ENCODE measurements around the gene BLOC1S6. TPM values are rescaled to one million over a fixed set of nuclear protein-coding genes. Genes with fewer than 3 reads are reported as not detected.
"Not testable (repeated sequence)": the region's sequence is repeated elsewhere in the genome, so short reads cannot be mapped to it uniquely, and the experiment has no call there.

The BLOC1S6 gene
- total RNA-seq, 2 experiments from 2014 or later = 40.1 to 40.6 TPM

GRCh38 chr15:45635763-45636292 lies 48.6 kb downstream of the BLOC1S6 start:
- no peaks in the 10 kb centered on the region for H3K9me3 Mint-ChIP-seq
- H3K4me1 Mint-ChIP-seq = peaks cover 37% of the 10 kb centered on the region

GRCh38 chr15:45637141-45637540 lies 50.0 kb downstream of the BLOC1S6 start:
- ATAC-seq (ENCODE audit: low read depth) (no peak), DNase-seq (no peak)
- Mint-ChIP-seq H3K9me3 (no peaks in the 10 kb centered on the region), H3K27me3 (no peaks in the 10 kb centered on the region), H3K4me1 (peaks cover 40% of the 10 kb centered on the region), H3K36me3 (peaks cover 32% of the 10 kb centered on the region), H3K4me3 (peak overlapping the region; percentile 87), H3K27ac (peak overlapping the region; percentile 97)
- POLR2A ChIA-PET = interaction anchor here (1.0 to 1.7 kb wide), 4 partner anchors 21 to 235 kb away, joined by 3 to 17 read pairs (median 4); partner anchors contain the start of gene BLOC1S6

More at GRCh38 chr15:45635763-45636292, 48.6 kb downstream of the BLOC1S6 start:
- peak overlapping the region; percentile 93 for H3K27ac Mint-ChIP-seq
- peak overlapping the region; percentile 96 for H3K4me3 Mint-ChIP-seq
- peaks cover 24% of the 10 kb centered on the region for H3K36me3 Mint-ChIP-seq
- POLR2A ChIA-PET = interaction anchor here (0.7 to 2.7 kb wide), 2 partner anchors 49 to 234 kb away, joined by 3 to 14 read pairs; partner anchors contain the start of gene BLOC1S6
- DNase-seq = no peak
- ATAC-seq (ENCODE audit: low read depth) = no peak
- H3K27me3 Mint-ChIP-seq = peaks cover 5% of the 10 kb centered on the region

- DNase-seq = no peak
- Mint-ChIP-seq H3K4me1 (peaks cover 40% of the 10 kb centered on the region), H3K27ac (peak overlapping the region; percentile 97), H3K9me3 (no peaks in the 10 kb centered on the region), H3K27me3 (no peaks in the 10 kb centered on the region), H3K4me3 (peak overlapping the region; percentile 87), H3K36me3 (peaks cover 35% of the 10 kb centered on the region)
- POLR2A ChIA-PET = interaction anchor here (1.0 to 1.7 kb wide), 4 partner anchors 21 to 236 kb away, joined by 3 to 17 read pairs (median 4); partner anchors contain the start of gene BLOC1S6
- peak; percentile 71 for ATAC-seq (ENCODE audit: low read depth)
Measured at GRCh38 chr15:45637552-45638033, 50.4 kb downstream of the BLOC1S6 start.

GRCh38 chr15:45640616-45641015 lies 53.4 kb downstream of the BLOC1S6 start:
- DNase-seq (no peak), ATAC-seq (ENCODE audit: low read depth) (no peak)
- Mint-ChIP-seq H3K27me3 (no peaks in the 10 kb centered on the region), H3K9me3 (no peaks in the 10 kb centered on the region), H3K4me1 (peaks cover 53% of the 10 kb centered on the region), H3K27ac (no peak overlapping the region), H3K36me3 (peaks cover 45% of the 10 kb centered on the region), H3K4me3 (no peak overlapping the region)
- POLR2A ChIA-PET = no interaction called here

GRCh38 chr15:45641374-45641781 lies 54.2 kb downstream of the BLOC1S6 start:
- POLR2A ChIA-PET = no interaction called here
- no peaks in the 10 kb centered on the region for H3K27me3 Mint-ChIP-seq
- H3K4me1 Mint-ChIP-seq = peaks cover 53% of the 10 kb centered on the region
- ATAC-seq (ENCODE audit: low read depth) (no peak), DNase-seq (no peak)
- no peaks in the 10 kb centered on the region for H3K9me3 Mint-ChIP-seq
- H3K4me3 Mint-ChIP-seq = no peak overlapping the region
- peaks cover 47% of the 10 kb centered on the region for H3K36me3 Mint-ChIP-seq
- no peak overlapping the region for H3K27ac Mint-ChIP-seq

DNA sequence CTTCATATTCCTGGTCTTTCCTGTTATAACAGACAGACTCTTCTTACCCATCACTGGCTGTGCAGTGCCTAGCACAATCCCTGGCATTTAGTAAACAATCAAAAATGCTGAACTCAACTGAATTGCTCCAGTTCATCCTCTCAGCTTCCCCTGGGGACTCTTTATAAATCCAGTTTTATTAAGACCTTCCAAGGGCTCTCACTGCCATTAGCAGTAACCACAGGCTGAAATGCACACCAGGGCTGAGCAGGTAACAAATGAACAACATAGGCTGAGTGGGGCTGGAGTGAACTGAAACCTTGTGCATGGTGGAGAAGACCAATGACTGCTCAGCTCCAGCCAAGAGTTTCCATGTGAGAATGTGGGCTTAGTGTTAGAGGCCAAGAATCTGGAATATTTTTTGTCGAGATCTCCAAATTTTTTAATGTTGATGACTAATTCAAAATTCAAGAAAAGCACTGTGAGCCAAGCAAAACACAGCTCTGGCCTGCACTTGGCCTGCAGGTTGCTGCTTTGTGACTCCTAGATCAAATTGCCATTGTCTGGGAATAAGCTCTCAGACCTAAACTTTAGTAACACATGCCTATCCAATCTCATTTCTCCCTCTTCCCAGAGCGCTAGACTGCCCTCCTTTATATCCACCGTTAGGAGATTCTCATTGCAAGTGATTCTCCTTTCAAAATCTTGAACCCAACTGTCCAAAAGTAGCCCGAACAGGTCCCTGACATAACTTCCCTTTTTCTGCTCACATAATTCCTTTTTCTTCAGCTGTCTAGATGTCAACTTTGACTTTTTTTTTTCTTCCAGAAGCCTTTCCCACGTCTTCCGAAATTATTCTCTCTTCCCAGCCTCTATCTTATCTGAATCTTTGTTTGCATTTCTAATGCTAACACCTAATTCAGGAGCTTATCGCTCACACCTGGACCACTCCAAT lies 55.1 kb downstream of the BLOC1S6 start:
- POLR2A ChIA-PET = no interaction called here

DNA sequence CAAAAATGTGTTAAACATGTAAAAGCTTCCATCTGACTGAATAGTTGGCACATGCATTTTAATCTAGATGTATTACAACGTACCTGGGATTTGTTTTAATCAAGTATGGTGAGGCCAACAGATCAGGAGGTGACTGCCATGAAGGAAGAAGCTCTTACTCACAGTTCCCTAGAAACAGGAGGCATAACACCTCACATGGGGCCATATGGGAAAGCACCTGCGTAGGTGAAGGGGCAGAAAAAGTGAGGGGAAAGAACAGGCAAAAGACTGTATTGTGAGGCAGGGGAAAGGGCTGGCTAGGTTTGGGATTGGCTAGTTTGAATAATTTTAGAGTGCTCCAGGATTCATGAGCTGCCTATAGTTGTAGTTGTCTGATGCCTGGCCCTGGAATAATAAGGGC lies 57.3 kb downstream of the BLOC1S6 start:
- Mint-ChIP-seq H3K27ac (no peak overlapping the region), H3K4me3 (no peak overlapping the region), H3K27me3 (no peaks in the 10 kb centered on the region), H3K9me3 (no peaks in the 10 kb centered on the region), H3K4me1 (peaks cover 37% of the 10 kb centered on the region), H3K36me3 (peaks cover 33% of the 10 kb centered on the region)
- no peak for DNase-seq
- ATAC-seq (ENCODE audit: low read depth) = no peak
- POLR2A ChIA-PET = no interaction called here

More for the DNA sequence above, 55.1 kb downstream of the BLOC1S6 start:
- DNase-seq (no peak), ATAC-seq (ENCODE audit: low read depth) (no peak)
- Mint-ChIP-seq H3K4me3 (no peak overlapping the region), H3K27me3 (no peaks in the 10 kb centered on the region), H3K9me3 (no peaks in the 10 kb centered on the region), H3K36me3 (peaks cover 47% of the 10 kb centered on the region), H3K4me1 (peaks cover 48% of the 10 kb centered on the region), H3K27ac (no peak overlapping the region)

DNA sequence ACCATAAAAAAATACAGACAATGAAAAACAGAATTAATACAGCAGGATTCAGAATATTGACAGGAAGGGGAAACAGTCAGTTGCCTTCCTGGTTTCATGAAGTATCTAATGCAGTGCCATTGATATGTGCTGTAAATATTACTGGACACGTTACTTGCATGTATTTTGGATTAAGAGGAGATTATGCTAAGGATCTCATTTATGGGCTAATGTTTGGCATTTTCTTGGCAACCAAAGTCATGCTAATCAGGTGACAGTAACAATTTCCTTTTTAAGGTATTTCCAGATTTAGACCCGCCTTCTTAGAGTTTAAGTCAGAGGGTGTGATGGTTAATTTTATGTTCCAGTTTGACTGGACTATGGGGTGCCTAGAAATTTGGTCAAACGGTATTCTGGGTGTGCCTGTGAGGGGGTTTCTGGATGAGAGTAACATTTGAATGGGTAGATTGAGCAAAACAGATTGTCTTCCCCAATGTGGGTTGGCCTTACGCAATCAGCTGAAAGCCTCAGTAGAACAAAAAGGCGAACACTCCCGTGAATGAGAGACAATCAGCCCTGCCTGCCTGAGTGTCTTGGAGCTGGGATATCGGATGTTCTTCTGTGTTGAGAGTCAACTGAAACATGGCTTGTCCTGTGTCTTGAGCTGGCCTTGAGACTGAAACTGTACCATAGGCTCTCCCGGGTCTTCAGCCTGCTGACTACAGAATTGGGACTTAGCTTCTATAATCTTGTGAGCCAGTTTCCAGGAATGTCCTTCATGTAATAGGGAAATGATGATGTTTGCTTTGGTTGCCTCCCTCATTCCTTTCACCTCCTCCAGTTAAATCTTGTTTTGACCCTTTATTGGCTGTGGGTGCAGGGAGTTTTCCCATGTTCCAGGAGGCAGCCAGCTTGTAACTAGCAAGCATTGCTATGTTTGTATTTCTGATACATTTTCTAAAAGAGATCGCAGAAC lies 58.1 kb downstream of the BLOC1S6 start:
- H3K36me3 Mint-ChIP-seq = peaks cover 27% of the 10 kb centered on the region
- no peak overlapping the region for H3K4me3 Mint-ChIP-seq
- H3K4me1 Mint-ChIP-seq = peaks cover 35% of the 10 kb centered on the region
- H3K9me3 Mint-ChIP-seq = no peaks in the 10 kb centered on the region
- POLR2A ChIA-PET = no interaction called here
- no peak overlapping the region for H3K27ac Mint-ChIP-seq
- H3K27me3 Mint-ChIP-seq = no peaks in the 10 kb centered on the region
- DNase-seq = no peak
- no peak for ATAC-seq (ENCODE audit: low read depth)

DNA sequence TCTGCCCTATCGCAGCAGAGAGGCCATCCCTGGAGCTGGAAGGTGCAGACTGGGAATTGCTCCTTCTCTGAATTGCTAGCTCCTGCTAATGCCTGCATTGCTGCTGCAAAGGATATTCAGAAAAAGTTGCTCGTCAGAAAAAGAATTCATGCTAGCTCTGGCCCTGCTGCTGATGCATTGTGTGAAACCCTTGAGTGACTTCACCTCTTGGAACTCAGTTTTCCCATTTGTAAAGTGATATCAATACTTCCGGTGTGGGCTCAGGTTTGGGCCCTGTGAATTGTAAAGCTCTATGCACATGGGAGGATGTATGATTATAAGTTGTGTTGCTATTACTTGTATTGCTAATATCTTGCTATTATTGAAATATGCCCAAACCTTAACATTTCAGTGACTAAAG lies 59.0 kb downstream of the BLOC1S6 start:
- Mint-ChIP-seq H3K36me3 (peaks cover 28% of the 10 kb centered on the region), H3K9me3 (no peaks in the 10 kb centered on the region), H3K4me1 (peaks cover 34% of the 10 kb centered on the region), H3K27me3 (no peaks in the 10 kb centered on the region), H3K4me3 (no peak overlapping the region), H3K27ac (no peak overlapping the region)
- no peak for DNase-seq
- POLR2A ChIA-PET = no interaction called here
- ATAC-seq (ENCODE audit: low read depth) = no peak

GRCh38 chr15:45647828-45648227 lies 60.6 kb downstream of the BLOC1S6 start:
- H3K9me3 Mint-ChIP-seq = no peaks in the 10 kb centered on the region
- ATAC-seq (ENCODE audit: low read depth) = no peak
- no peaks in the 10 kb centered on the region for H3K27me3 Mint-ChIP-seq
- no peak overlapping the region for H3K27ac Mint-ChIP-seq
- peaks cover 17% of the 10 kb centered on the region for H3K36me3 Mint-ChIP-seq
- H3K4me1 Mint-ChIP-seq = peaks cover 29% of the 10 kb centered on the region
- no peak for DNase-seq
- H3K4me3 Mint-ChIP-seq = no peak overlapping the region
- POLR2A ChIA-PET = no interaction called here

- H3K4me1 Mint-ChIP-seq = peaks cover 37% of the 10 kb centered on the region
- no peak overlapping the region for H3K27ac Mint-ChIP-seq
- peaks cover 15% of the 10 kb centered on the region for H3K36me3 Mint-ChIP-seq
- H3K9me3 Mint-ChIP-seq = no peaks in the 10 kb centered on the region
- no peak overlapping the region for H3K4me3 Mint-ChIP-seq
- no peak for DNase-seq
- ATAC-seq (ENCODE audit: low read depth) = no peak
- POLR2A ChIA-PET = no interaction called here
- H3K27me3 Mint-ChIP-seq = no peaks in the 10 kb centered on the region
Measured at GRCh38 chr15:45648521-45649200, 61.5 kb downstream of the BLOC1S6 start.

- H3K4me1 Mint-ChIP-seq = peaks cover 35% of the 10 kb centered on the region
- peaks cover 17% of the 10 kb centered on the region for H3K36me3 Mint-ChIP-seq
- DNase-seq; H3K27me3 Mint-ChIP-seq; H3K9me3 Mint-ChIP-seq; H3K4me3 Mint-ChIP-seq; ATAC-seq (ENCODE audit: low read depth); POLR2A ChIA-PET; H3K27ac Mint-ChIP-seq: not testable (repeated sequence)
Measured at GRCh38 chr15:45650007-45650406, 62.8 kb downstream of the BLOC1S6 start.

All from activated naive CD8-positive, alpha-beta T cell treated with anti-CD3 and anti-CD28 coated beads, Interleukin-2, amount 10 ng/mL, durations not matched to agents 7 days and 5 days (primary cell).